ENCODE measurements around the gene ACVRL1.

The ACVRL1 gene

DNA sequence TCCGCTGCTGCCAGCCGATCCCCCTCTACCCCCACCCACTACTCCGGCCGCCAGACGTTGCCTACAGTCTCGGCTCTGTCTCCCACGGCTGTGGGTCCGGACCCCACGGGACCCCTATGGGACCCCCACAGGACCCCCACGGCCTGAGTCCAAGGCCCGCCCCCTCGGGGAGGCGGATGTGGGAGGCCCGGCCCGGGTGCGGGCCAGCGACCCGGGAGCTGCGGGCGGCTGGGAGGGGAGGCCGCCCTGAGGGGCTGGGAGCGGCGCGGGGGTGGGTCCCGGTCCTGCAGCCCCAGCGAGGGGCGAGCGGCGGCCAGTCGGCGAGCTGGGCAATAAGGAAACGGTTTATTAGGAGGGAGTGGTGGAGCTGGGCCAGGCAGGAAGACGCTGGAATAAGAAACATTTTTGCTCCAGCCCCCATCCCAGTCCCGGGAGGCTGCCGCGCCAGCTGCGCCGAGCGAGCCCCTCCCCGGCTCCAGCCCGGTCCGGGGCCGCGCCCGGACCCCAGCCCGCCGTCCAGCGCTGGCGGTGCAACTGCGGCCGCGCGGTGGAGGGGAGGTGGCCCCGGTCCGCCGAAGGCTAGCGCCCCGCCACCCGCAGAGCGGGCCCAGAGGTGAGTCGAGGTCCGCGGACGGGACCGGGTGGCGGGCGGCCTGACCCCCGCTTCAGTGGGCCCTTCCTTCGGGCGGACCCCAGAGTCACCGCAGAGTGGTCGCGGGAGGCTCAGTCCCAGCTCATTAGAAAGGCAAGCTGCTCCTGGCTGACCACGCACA lies at the start of gene ACVRL1:
Gene ACVRL1, plus strand, starts transcription at position 422 of the 773 bp plus-strand sequence. CDS start 4,971 bp downstream, outside the sequence.
- peaks cover 1% of the 10 kb centered on the region for H3K27me3 ChIP-seq (replicated peaks; ENCODE audit: control insufficient read depth, insufficient read depth, low read length)
- H3K4me3 ChIP-seq (replicated peaks; ENCODE audit: low read depth, low read length): no peak within 1 kb of the TSS
- no peak for DNase-seq (ENCODE audit: extremely low read depth, insufficient read length)
- H3K36me3 ChIP-seq (ENCODE audit: control insufficient read depth, insufficient read depth, low read length): no peaks in the 10 kb centered on the region
- TF ChIP-seq, protein P1, sequence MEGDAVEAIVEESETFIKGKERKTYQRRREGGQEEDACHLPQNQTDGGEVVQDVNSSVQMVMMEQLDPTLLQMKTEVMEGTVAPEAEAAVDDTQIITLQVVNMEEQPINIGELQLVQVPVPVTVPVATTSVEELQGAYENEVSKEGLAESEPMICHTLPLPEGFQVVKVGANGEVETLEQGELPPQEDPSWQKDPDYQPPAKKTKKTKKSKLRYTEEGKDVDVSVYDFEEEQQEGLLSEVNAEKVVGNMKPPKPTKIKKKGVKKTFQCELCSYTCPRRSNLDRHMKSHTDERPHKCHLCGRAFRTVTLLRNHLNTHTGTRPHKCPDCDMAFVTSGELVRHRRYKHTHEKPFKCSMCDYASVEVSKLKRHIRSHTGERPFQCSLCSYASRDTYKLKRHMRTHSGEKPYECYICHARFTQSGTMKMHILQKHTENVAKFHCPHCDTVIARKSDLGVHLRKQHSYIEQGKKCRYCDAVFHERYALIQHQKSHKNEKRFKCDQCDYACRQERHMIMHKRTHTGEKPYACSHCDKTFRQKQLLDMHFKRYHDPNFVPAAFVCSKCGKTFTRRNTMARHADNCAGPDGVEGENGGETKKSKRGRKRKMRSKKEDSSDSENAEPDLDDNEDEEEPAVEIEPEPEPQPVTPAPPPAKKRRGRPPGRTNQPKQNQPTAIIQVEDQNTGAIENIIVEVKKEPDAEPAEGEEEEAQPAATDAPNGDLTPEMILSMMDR (IDR thresholded peaks at IDR 0.05; ENCODE audit: insufficient read depth, low read length, poor library complexity, severe bottlenecking): no peak

DNA sequence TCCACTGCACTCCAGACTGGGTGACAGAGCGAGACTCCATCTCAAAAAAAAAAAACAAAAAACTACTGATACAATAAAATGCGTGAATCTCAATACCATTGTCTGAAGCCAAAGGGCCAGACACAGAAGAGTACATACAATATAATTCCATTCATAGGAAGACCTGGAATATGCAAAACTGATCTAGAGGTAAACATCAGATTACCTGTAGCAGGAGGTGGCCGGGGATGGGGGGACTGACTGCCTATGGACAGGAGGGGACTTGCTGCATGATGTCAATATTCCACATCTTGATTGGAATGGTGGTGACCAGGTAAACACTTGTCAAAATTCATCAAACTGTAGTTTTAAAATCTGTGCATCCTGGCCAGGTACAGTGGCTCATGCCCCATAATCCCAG lies 46.3 kb upstream of the ACVRL1 start:
- H3K4me3 ChIP-seq (replicated peaks; ENCODE audit: low read depth, low read length): no peak overlapping the region
- TF ChIP-seq, protein P1 (IDR thresholded peaks at IDR 0.05; ENCODE audit: insufficient read depth, low read length, poor library complexity, severe bottlenecking): no peak
- peaks cover 5% of the 10 kb centered on the region; the same call in 1 of the 2 replicates for H3K27me3 ChIP-seq (replicated peaks; ENCODE audit: control insufficient read depth, insufficient read depth, low read length)
- DNase-seq (ENCODE audit: extremely low read depth, insufficient read length): no peak
- H3K36me3 ChIP-seq (ENCODE audit: control insufficient read depth, insufficient read depth, low read length): no peaks in the 10 kb centered on the region

DNA sequence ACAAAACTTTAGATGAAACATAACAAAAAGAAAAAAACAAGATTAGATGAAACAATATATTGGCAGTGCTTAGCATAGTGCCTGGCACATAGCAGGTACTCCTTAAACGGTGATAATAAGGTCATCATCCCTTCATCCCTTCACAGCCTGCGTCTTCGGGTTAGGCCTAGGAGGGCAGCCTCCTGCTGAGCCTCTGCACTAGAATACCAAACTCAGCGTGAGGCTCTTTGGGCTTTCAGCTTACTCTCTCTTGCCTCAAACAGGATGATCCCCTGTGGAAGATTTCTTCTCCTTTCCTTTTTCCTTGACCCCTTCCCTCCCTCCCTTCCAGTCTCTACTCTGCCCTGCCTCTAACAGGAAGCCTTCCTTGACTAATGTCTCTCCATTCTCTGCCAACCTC lies 44.4 kb upstream of the ACVRL1 start:
- Histone ChIP-seq H3K27me3 (replicated peaks; ENCODE audit: control insufficient read depth, insufficient read depth, low read length) (peaks cover 7% of the 10 kb centered on the region), H3K4me3 (replicated peaks; ENCODE audit: low read depth, low read length) (no peak overlapping the region), H3K36me3 (ENCODE audit: control insufficient read depth, insufficient read depth, low read length) (no peaks in the 10 kb centered on the region)
- no peak for DNase-seq (ENCODE audit: extremely low read depth, insufficient read length)
- TF ChIP-seq, protein P1 (IDR thresholded peaks at IDR 0.05; ENCODE audit: insufficient read depth, low read length, poor library complexity, severe bottlenecking): no peak

DNA sequence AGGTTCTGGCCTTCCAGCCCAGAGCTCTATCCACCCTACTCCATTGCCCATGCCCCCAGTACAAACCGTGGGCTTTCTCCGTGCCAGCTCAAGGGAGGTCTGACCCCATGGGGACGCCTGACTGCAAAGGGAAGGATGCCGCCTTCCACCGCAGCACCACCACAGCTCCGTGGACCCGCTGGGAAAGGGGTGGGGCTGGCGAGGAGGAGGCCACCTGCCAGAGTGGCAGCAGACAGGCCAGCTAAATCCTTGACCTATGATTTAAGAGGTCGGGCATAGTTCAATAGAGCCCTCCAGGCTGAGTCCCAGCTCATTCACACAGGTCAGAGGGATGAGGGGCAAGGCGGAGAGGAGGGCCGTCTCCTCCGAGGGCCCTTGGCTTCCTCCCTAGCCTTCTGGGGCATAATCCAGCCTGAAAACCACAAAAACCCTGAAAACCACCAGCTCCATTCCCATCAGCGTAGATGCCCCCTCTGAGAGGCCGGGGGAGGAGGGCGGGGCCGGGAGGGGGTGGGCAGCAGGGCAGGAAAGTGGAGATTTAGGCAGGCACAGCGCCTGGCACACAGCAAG lies 43.9 kb upstream of the ACVRL1 start:
- TF ChIP-seq, protein P1 (IDR thresholded peaks at IDR 0.05; ENCODE audit: insufficient read depth, low read length, poor library complexity, severe bottlenecking): no peak
- DNase-seq (ENCODE audit: extremely low read depth, insufficient read length): no peak
- no peak overlapping the region for H3K4me3 ChIP-seq (replicated peaks; ENCODE audit: low read depth, low read length)
- no peaks in the 10 kb centered on the region for H3K36me3 ChIP-seq (ENCODE audit: control insufficient read depth, insufficient read depth, low read length)
- H3K27me3 ChIP-seq (replicated peaks; ENCODE audit: control insufficient read depth, insufficient read depth, low read length): peaks cover 7% of the 10 kb centered on the region

DNA sequence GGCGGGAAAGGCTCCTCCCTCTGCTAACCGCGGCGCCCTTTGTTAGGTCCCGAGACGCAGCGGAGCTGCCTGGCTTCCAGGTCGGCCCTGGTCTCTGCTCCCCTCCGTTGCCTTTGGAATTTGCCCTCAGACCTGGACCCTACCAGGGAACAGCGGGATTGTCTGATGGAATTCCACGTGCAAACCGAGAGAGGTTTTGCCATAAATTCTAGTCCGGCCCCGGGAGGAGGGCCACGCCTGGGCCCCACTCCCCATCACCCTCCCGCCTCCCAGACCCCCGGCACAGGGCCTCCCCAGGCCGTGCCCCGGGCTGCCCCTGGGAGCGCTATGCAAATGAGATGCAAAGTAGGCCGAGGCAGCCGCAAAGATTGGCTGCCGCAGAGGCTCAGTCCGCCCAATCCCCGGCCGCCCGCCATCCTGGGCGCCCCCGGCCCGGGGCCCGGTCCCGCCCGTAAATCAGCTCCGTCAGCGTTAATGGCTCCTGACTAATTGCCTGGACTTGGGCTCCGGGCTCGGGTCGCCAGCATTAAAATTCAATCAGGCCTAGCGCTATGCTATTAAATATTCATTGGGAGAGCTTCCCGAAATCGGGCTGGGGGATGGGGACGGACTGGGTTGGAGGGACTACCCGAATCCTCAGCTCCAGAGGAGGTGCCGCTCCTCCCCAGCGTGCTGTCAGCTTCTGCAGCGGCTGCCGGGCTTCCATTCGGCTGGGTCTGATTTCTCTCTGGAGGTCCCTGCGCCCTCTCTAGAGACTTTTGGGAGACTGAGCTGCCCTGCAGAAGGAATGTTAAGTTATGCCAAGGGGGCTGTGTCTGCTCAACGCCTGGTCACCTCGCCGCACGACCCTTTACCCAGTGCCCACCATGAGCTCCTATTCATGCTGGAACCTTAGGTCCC lies 43.1 kb upstream of the ACVRL1 start:
- TF ChIP-seq, protein P1 (IDR thresholded peaks at IDR 0.05; ENCODE audit: insufficient read depth, low read length, poor library complexity, severe bottlenecking): no peak
- Histone ChIP-seq H3K4me3 (replicated peaks; ENCODE audit: low read depth, low read length) (no peak overlapping the region), H3K27me3 (replicated peaks; ENCODE audit: control insufficient read depth, insufficient read depth, low read length) (peaks cover 7% of the 10 kb centered on the region), H3K36me3 (ENCODE audit: control insufficient read depth, insufficient read depth, low read length) (no peaks in the 10 kb centered on the region)
- DNase-seq (ENCODE audit: extremely low read depth, insufficient read length): no peak

Measured in GM06990 (cell line).